NCI-H2029 treated with DMSO at 0.1 percent for 48 hours (cell line): ENCODE measurements around the gene PGP.

ENCODE experiments used
- DNase-seq: peaks from one replicate; lab custom pipeline; 2025; lab: John Stamatoyannopoulos, UW

Gene PGP

GRCh38 chr16:2163211-2163881, 51.3 kb downstream of the PGP start:
- no peak for DNase-seq

- DNase-seq = no peak
These were observed 51.9 kb downstream of the PGP start for GRCh38 chr16:2162676-2163118.

- DNase-seq = no peak
These were observed 52.7 kb downstream of the PGP start for GRCh38 chr16:2161911-2162310.
